Tibial nerve (tissue), 4 donors: ENCODE results near the gene TRIM24. TPM values are rescaled to one million over a fixed set of nuclear protein-coding genes. Genes with fewer than 3 reads are reported as not detected.

Source experiments
- DNase-seq, 2 donors: peaks; one replicate each; pipeline ENCODE4 v3.0.0-alpha.2; 2019; ENCODE audit warnings: low spot score in 2 of 2
- H3K27ac ChIP-seq, 4 donors: fragments of 200-600 bp; sonication (generic) in 3 of 4; one replicate each; pipeline ENCODE4 v1.5.1; 2017 to 2019; ENCODE audit warnings: mild to moderate bottlenecking in 1 of 4
- H3K27me3 ChIP-seq, 2 donors: fragments of 200-600 bp; sonication (generic) in 1 of 2; one replicate each; pipeline versions ENCODE4 v1.5.1 to v1.6.0; 2017 to 2019
- H3K36me3 ChIP-seq, 3 donors: fragments of 200-600 bp; sonication (generic); one replicate each; pipeline ENCODE4 v1.5.1; 2018 to 2019
- H3K4me1 ChIP-seq, 4 donors: fragments of 200-600 bp; sonication (generic) in 3 of 4; one replicate each; pipeline ENCODE4 v1.5.1; 2017 to 2019
- H3K4me3 ChIP-seq, 4 donors: fragments of 200-600 bp; sonication (generic) in 3 of 4; one replicate each; pipeline ENCODE4 v1.5.1; 2017 to 2019; ENCODE audit warnings: mild to moderate bottlenecking in 1 of 4, moderate library complexity in 1 of 4
- H3K9me3 ChIP-seq, 4 donors: fragments of 200-600 bp; sonication (generic) in 3 of 4; one replicate each; pipeline ENCODE4 v1.5.1; 2017 to 2019
- CTCF ChIP-seq, 5 experiments: fragments of 200-600 bp in 3 of 5; fragments of 450-650 bp in 2 of 5; sonication (generic) in 3 of 5; IDR thresholded peaks; one replicate each; pipeline ENCODE4 v1.5.1; 2016 to 2019; ENCODE audit warnings: antibody characterized with exemption in 5 of 5, mild to moderate bottlenecking in 3 of 5, moderate library complexity in 2 of 5
- EP300 ChIP-seq, 2 donors: sonication (generic); formaldehyde crosslinking; IDR thresholded peaks; one replicate each; pipeline ENCODE4 v1.6.1; 2017; ENCODE audit warnings: antibody characterized with exemption in 2 of 2, mild to moderate bottlenecking in 1 of 2
- POLR2A ChIP-seq, 2 donors: fragments of 450-650 bp; IDR thresholded peaks; one replicate each; pipeline ENCODE4 v1.6.1; 2017; ENCODE audit warnings: antibody characterized with exemption in 2 of 2, mild to moderate bottlenecking in 2 of 2, moderate library complexity in 2 of 2
- WGBS, 2 donors: methylation state at CpG; one replicate each; pipeline ENCODE4 v1.1.5; 2018; 5-methylcytosine and 5-hydroxymethylcytosine counted together
- total RNA-seq, 4 donors: library from RNA; depleted of rRNA; stranded (reverse); fragments of >200 nt; gene quantifications; one replicate each; pipeline ENCODE4 v1.1.0, GENCODE V29; 2016

Gene TRIM24
- total RNA-seq, 4 donors from 2014 or later = 15.9 to 20.5 (median 17.7) TPM

- 66 to 69% methylated on average over 5 of the region's 5 CpGs for WGBS, 2 donors
- H3K27ac ChIP-seq = no peak overlapping the region
- TF ChIP-seq POLR2A (IDR thresholded peaks at IDR 0.05) = no peak
- TF ChIP-seq EP300 (IDR thresholded peaks at IDR 0.05) = no peak
- TF ChIP-seq CTCF (IDR thresholded peaks at IDR 0.05) = no peak
- no peaks in the 10 kb centered on the region for H3K27me3 ChIP-seq
- DNase-seq = no peak
- H3K4me3 ChIP-seq = no peak overlapping the region
- H3K9me3 ChIP-seq = no peaks in the 10 kb centered on the region
- H3K36me3 ChIP-seq = no peaks in the 10 kb centered on the region
- H3K4me1 ChIP-seq = no peaks in the 10 kb centered on the region
Measured at GRCh38 chr7:138625849-138626230, 165.8 kb downstream of the TRIM24 start.

- Histone ChIP-seq H3K9me3 (no peaks in the 10 kb centered on the region), H3K27ac (no peak overlapping the region), H3K36me3 (no peaks in the 10 kb centered on the region), H3K4me3 (no peak overlapping the region), H3K4me1 (no peaks in the 10 kb centered on the region), H3K27me3 (no peaks in the 10 kb centered on the region)
- no peak for DNase-seq
- WGBS, 2 donors = 50% methylated on average over 2 of the region's 2 CpGs
- TF ChIP-seq CTCF (IDR thresholded peaks at IDR 0.05) (no peak), POLR2A (IDR thresholded peaks at IDR 0.05) (no peak), EP300 (IDR thresholded peaks at IDR 0.05) (no peak)
Measured at GRCh38 chr7:138626846-138627245, 166.8 kb downstream of the TRIM24 start.

- Histone ChIP-seq H3K9me3 (no peaks in the 10 kb centered on the region), H3K27ac (no peak overlapping the region), H3K36me3 (no peaks in the 10 kb centered on the region), H3K27me3 (no peaks in the 10 kb centered on the region), H3K4me1 (no peaks in the 10 kb centered on the region), H3K4me3 (no peak overlapping the region)
- WGBS, 2 donors = 80 to 88% methylated on average over 6 of the region's 6 CpGs
- TF ChIP-seq POLR2A (IDR thresholded peaks at IDR 0.05) = no peak
- TF ChIP-seq CTCF (IDR thresholded peaks at IDR 0.05) = no peak
- TF ChIP-seq EP300 (IDR thresholded peaks at IDR 0.05) = no peak
- DNase-seq = no peak
Measured at GRCh38 chr7:138627361-138627760, 167.3 kb downstream of the TRIM24 start.

GRCh38 chr7:138630059-138630610, 170.1 kb downstream of the TRIM24 start:
- H3K36me3 ChIP-seq = no peaks in the 10 kb centered on the region
- DNase-seq = no peak
- WGBS, 2 donors = 92 to 95% methylated on average over 8 of the region's 8 CpGs
- H3K27me3 ChIP-seq = no peaks in the 10 kb centered on the region
- no peak overlapping the region for H3K27ac ChIP-seq
- H3K4me3 ChIP-seq = no peak overlapping the region
- H3K4me1 ChIP-seq = no peaks in the 10 kb centered on the region
- H3K9me3 ChIP-seq = no peaks in the 10 kb centered on the region
- TF ChIP-seq CTCF (IDR thresholded peaks at IDR 0.05) (no peak), EP300 (IDR thresholded peaks at IDR 0.05) (no peak), POLR2A (IDR thresholded peaks at IDR 0.05) (no peak)

- no peak for DNase-seq
- no peak overlapping the region for H3K4me3 ChIP-seq
- H3K4me1 ChIP-seq = no peaks in the 10 kb centered on the region
- TF ChIP-seq POLR2A (IDR thresholded peaks at IDR 0.05) = no peak
- TF ChIP-seq EP300 (IDR thresholded peaks at IDR 0.05) = no peak
- no peak for TF ChIP-seq CTCF (IDR thresholded peaks at IDR 0.05)
- no peak overlapping the region for H3K27ac ChIP-seq
- WGBS, 2 donors = 69 to 74% methylated on average over 2 of the region's 2 CpGs
- H3K36me3 ChIP-seq = no peaks in the 10 kb centered on the region
- no peaks in the 10 kb centered on the region for H3K27me3 ChIP-seq
- no peaks in the 10 kb centered on the region for H3K9me3 ChIP-seq
Measured at GRCh38 chr7:138632384-138632783, 172.3 kb downstream of the TRIM24 start.
